Measurements from ENCODE around the gene HERC5. TPM values are rescaled to one million over a fixed set of nuclear protein-coding genes. Genes with fewer than 3 reads are reported as not detected.
A peak's percentile ranks its signal among the peaks of the same experiment; 100 is the strongest.

HERC5 gene
- total RNA-seq, 6 donors from 2014 or later, result 4.3 to 18.1 (median 9.8) TPM

- no peak for TF ChIP-seq EP300 (IDR thresholded peaks at IDR 0.05)
- TF ChIP-seq CTCF (IDR thresholded peaks at IDR 0.05), result no peak
- no peak for TF ChIP-seq POLR2AphosphoS5 (IDR thresholded peaks at IDR 0.05)
- no peak for TF ChIP-seq POLR2A (IDR thresholded peaks at IDR 0.05)
- H3K27me3 ChIP-seq, result no peaks in the 10 kb centered on the region
- WGBS, 2 donors, result 88 to 94% methylated on average over 2 of the region's 2 CpGs
- peaks cover 0 to 15% (median 0%) of the 10 kb centered on the region in 4 donors for H3K36me3 ChIP-seq
- no peak overlapping the region for H3K4me3 ChIP-seq
- no peak for ATAC-seq (ENCODE audit: low FRiP score in 2 of 2)
- no peaks in the 10 kb centered on the region for H3K4me1 ChIP-seq
- no peak overlapping the region for H3K27ac ChIP-seq
- no peak for DNase-seq
- H3K9me3 ChIP-seq, result no peaks in the 10 kb centered on the region
Measured at GRCh38 chr4:88503344-88503743, 46.4 kb downstream of the HERC5 start.

- TF ChIP-seq CTCF (IDR thresholded peaks at IDR 0.05) (no peak), POLR2AphosphoS5 (IDR thresholded peaks at IDR 0.05) (no peak), POLR2A (IDR thresholded peaks at IDR 0.05) (no peak), EP300 (IDR thresholded peaks at IDR 0.05) (no peak)
- no peak overlapping the region for H3K4me3 ChIP-seq
- ATAC-seq (ENCODE audit: low FRiP score in 2 of 2) (no peak), DNase-seq (no peak)
- H3K36me3 ChIP-seq, result no peaks in the 10 kb centered on the region
- H3K9me3 ChIP-seq, result no peaks in the 10 kb centered on the region
- peaks cover 0 to 10% (median 2%) of the 10 kb centered on the region in 4 donors for H3K4me1 ChIP-seq
- 74 to 87% methylated on average over 3 of the region's 3 CpGs for WGBS, 2 donors
- no peaks in the 10 kb centered on the region for H3K27me3 ChIP-seq
- no peak overlapping the region for H3K27ac ChIP-seq
Measured at GRCh38 chr4:88511236-88511635, 54.3 kb downstream of the HERC5 start.

GRCh38 chr4:88514557-88515511, 57.9 kb downstream of the HERC5 start:
- H3K4me3 ChIP-seq, result no peak overlapping the region
- DNase-seq (no peak), ATAC-seq (ENCODE audit: low FRiP score in 2 of 2) (peak; percentile 67 to 92)
- TF ChIP-seq CTCF (IDR thresholded peaks at IDR 0.05) (no peak), POLR2A (IDR thresholded peaks at IDR 0.05) (no peak), EP300 (IDR thresholded peaks at IDR 0.05) (peak in 2 of 4 donors; percentile 65 to 69), POLR2AphosphoS5 (IDR thresholded peaks at IDR 0.05) (no peak)
- peaks cover 0 to 12% (median 2%) of the 10 kb centered on the region in 4 donors for H3K36me3 ChIP-seq
- no peak overlapping the region for H3K27ac ChIP-seq
- no peaks in the 10 kb centered on the region for H3K9me3 ChIP-seq
- peaks cover 0 to 10% (median 2%) of the 10 kb centered on the region in 4 donors for H3K4me1 ChIP-seq
- no peaks in the 10 kb centered on the region for H3K27me3 ChIP-seq
- 55 to 65% methylated on average over 8 of the region's 8 CpGs for WGBS, 2 donors

GRCh38 chr4:88516746-88517145, 59.8 kb downstream of the HERC5 start:
- 89 to 93% methylated on average over 3 of the region's 3 CpGs for WGBS, 2 donors
- DNase-seq (no peak), ATAC-seq (ENCODE audit: low FRiP score in 2 of 2) (no peak)
- no peak for TF ChIP-seq EP300 (IDR thresholded peaks at IDR 0.05)
- TF ChIP-seq POLR2A (IDR thresholded peaks at IDR 0.05), result no peak
- no peak for TF ChIP-seq POLR2AphosphoS5 (IDR thresholded peaks at IDR 0.05)
- no peak for TF ChIP-seq CTCF (IDR thresholded peaks at IDR 0.05)
- Histone ChIP-seq H3K36me3 (peaks cover 0 to 30% (median 5%) of the 10 kb centered on the region in 4 donors), H3K9me3 (no peaks in the 10 kb centered on the region), H3K4me1 (peaks cover under 1 to 10% (median 6%) of the 10 kb centered on the region in 4 donors), H3K27me3 (no peaks in the 10 kb centered on the region), H3K27ac (no peak overlapping the region), H3K4me3 (no peak overlapping the region)

Measured in upper lobe of left lung (tissue), 6 donors.